Measurements from ENCODE around the gene TDRD9. TPM values are rescaled to one million over a fixed set of nuclear protein-coding genes. Genes with fewer than 3 reads are reported as not detected.

The TDRD9 gene
- total and polyA plus RNA-seq, 2 donors from 2014 or later: 1.6 to 6.6 TPM

DNA sequence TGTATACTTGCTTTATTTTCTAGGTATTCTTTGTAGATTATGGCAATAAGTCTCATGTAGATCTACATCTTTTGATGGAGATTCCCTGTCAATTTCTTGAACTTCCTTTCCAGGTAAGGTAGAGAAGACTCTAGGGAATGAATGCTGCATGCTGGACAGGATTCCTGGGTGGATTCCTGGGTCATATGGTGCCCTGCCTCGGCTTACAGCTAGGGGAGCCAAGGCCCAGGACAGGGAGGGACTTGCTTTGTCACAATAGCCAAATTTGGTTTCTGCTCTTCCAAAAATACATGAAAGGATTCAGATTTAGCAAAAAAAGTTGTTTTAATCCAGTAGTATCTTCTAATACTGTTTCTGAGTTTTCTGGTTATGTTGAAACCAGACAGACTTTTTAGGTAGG, 97.8 kb downstream of the TDRD9 start:
- no peak overlapping the region for H3K27ac ChIP-seq (ENCODE audit: low read depth in 2 of 2, low read length in 2 of 2)
- no peaks in the 10 kb centered on the region for H3K27me3 ChIP-seq (ENCODE audit: control insufficient read depth, insufficient read depth, low read length)
- FAIRE-seq (no peak), DNase-seq (no peak)
- no peak overlapping the region for H3K9ac ChIP-seq (ENCODE audit: low read length in 3 of 3)
- intact Hi-C loops (cut with DNase I): no loop called here
- TF ChIP-seq, protein P1, sequence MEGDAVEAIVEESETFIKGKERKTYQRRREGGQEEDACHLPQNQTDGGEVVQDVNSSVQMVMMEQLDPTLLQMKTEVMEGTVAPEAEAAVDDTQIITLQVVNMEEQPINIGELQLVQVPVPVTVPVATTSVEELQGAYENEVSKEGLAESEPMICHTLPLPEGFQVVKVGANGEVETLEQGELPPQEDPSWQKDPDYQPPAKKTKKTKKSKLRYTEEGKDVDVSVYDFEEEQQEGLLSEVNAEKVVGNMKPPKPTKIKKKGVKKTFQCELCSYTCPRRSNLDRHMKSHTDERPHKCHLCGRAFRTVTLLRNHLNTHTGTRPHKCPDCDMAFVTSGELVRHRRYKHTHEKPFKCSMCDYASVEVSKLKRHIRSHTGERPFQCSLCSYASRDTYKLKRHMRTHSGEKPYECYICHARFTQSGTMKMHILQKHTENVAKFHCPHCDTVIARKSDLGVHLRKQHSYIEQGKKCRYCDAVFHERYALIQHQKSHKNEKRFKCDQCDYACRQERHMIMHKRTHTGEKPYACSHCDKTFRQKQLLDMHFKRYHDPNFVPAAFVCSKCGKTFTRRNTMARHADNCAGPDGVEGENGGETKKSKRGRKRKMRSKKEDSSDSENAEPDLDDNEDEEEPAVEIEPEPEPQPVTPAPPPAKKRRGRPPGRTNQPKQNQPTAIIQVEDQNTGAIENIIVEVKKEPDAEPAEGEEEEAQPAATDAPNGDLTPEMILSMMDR (IDR thresholded peaks at IDR 0.05; ENCODE audit: borderline replicate concordance, extremely low read depth, insufficient read depth): no peak
- no peaks in the 10 kb centered on the region for H3K36me3 ChIP-seq (ENCODE audit: control insufficient read depth in 2 of 3, insufficient read depth in 3 of 3, low read length in 3 of 3)
- no peaks in the 10 kb centered on the region for H3K4me1 ChIP-seq (ENCODE audit: control insufficient read depth in 2 of 3, insufficient read depth in 2 of 3, low read depth in 1 of 3, low read length in 3 of 3)
- H3K4me3 ChIP-seq (ENCODE audit: low read length in 3 of 3): no peak overlapping the region
- no peaks in the 10 kb centered on the region for H3K9me3 ChIP-seq (ENCODE audit: control insufficient read depth in 2 of 3, insufficient read depth in 1 of 3, low read length in 3 of 3)

DNA sequence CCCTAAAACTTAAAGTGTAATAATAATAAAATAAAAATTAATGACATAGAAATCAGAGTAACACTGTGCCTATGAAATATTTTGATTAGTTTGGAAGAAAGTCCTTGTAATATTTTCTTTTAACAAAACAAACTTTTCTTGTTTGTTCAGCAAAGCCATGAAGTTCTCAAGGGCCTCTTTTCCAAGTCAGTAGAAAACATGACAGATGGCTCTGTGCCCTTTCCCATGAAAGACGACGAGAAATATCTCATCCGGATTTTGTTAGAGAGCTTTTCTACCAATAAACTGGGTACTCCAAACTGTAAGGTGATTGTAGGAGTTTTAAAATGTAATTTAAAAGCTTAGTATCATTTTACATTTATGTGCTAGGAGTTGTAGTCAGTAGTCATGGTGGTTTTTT, 102.7 kb downstream of the TDRD9 start:
- H3K36me3 ChIP-seq (ENCODE audit: control insufficient read depth in 2 of 3, insufficient read depth in 3 of 3, low read length in 3 of 3): no peaks in the 10 kb centered on the region
- no peaks in the 10 kb centered on the region for H3K9me3 ChIP-seq (ENCODE audit: control insufficient read depth in 2 of 3, insufficient read depth in 1 of 3, low read length in 3 of 3)
- DNase-seq: no peak
- no peaks in the 10 kb centered on the region for H3K27me3 ChIP-seq (ENCODE audit: control insufficient read depth, insufficient read depth, low read length)
- H3K9ac ChIP-seq (ENCODE audit: low read length in 3 of 3): no peak overlapping the region
- no peak overlapping the region for H3K27ac ChIP-seq (ENCODE audit: low read depth in 2 of 2, low read length in 2 of 2)
- no peak overlapping the region for H3K4me3 ChIP-seq (ENCODE audit: low read length in 3 of 3)
- no peaks in the 10 kb centered on the region for H3K4me1 ChIP-seq (ENCODE audit: control insufficient read depth in 2 of 3, insufficient read depth in 2 of 3, low read depth in 1 of 3, low read length in 3 of 3)
- TF ChIP-seq, protein P1 (IDR thresholded peaks at IDR 0.05; ENCODE audit: borderline replicate concordance, extremely low read depth, insufficient read depth): no peak
- FAIRE-seq: no peak
- intact Hi-C loops (cut with DNase I): no loop called here

DNA sequence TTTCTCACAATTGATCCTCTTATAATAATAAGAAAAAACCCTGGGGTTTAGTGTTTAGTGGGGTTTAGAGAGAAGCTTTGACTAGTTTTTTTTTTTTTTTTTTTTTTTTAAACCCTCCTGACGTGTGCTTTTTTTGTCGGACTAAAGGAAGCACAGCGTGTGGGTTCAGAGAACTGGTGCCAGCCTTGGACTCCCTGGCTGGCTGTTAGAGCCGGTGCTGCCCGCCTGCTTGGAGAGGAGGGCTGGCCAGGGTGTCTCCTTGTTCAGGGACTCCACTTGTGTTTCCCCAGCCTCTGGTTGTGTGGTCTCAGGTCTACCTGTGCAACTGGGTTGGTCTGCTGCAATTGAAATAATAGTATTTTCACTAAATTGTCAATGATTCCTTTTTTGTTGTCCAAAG, 103.1 kb downstream of the TDRD9 start:
- FAIRE-seq (no peak), DNase-seq (no peak)
- Histone ChIP-seq H3K9me3 (ENCODE audit: control insufficient read depth in 2 of 3, insufficient read depth in 1 of 3, low read length in 3 of 3) (no peaks in the 10 kb centered on the region), H3K4me1 (ENCODE audit: control insufficient read depth in 2 of 3, insufficient read depth in 2 of 3, low read depth in 1 of 3, low read length in 3 of 3) (no peaks in the 10 kb centered on the region), H3K36me3 (ENCODE audit: control insufficient read depth in 2 of 3, insufficient read depth in 3 of 3, low read length in 3 of 3) (no peaks in the 10 kb centered on the region), H3K4me3 (ENCODE audit: low read length in 3 of 3) (no peak overlapping the region), H3K9ac (ENCODE audit: low read length in 3 of 3) (no peak overlapping the region), H3K27ac (ENCODE audit: low read depth in 2 of 2, low read length in 2 of 2) (no peak overlapping the region), H3K27me3 (ENCODE audit: control insufficient read depth, insufficient read depth, low read length) (no peaks in the 10 kb centered on the region)
- TF ChIP-seq, protein P1 (IDR thresholded peaks at IDR 0.05; ENCODE audit: borderline replicate concordance, extremely low read depth, insufficient read depth): no peak
- intact Hi-C loops (cut with DNase I): no loop called here

DNA sequence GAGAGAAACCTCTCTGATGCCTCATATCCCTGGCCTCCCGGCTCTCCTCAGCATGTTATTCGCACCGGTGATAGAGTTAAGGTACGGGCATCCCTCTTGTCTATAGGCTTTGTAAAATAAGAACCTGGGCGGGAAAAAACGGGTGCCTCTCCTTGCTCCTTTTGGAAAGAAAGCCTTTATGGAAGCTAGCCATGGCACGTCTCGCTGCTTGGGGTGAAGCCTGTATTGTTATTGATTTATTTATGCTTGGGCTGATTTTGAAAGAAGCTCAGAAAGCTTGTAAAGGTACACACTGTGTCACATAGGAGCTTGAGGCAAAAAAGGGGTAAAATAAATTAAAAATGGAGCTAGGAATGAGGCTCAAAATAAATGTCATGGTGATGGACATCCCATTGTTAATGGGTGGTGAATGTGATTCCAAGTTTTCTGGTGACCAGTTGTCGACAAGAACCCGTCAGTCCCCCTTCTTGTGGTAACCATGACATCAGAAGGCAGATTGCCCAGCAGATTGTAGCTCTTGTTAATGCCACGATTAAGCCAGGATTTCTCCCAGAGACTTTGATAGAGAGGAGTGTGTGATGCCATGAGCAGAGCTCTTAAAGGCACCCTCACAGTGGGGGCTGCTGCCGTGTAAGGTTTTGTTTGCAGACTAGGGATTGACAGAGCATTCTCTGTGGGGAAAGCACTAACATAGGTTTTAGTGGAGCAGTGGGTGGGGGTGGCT, 106.9 kb downstream of the TDRD9 start:
- Histone ChIP-seq H3K9ac (ENCODE audit: low read length in 3 of 3) (no peak overlapping the region), H3K36me3 (ENCODE audit: control insufficient read depth in 2 of 3, insufficient read depth in 3 of 3, low read length in 3 of 3) (no peaks in the 10 kb centered on the region), H3K27me3 (ENCODE audit: control insufficient read depth, insufficient read depth, low read length) (no peaks in the 10 kb centered on the region), H3K4me3 (ENCODE audit: low read length in 3 of 3) (no peak overlapping the region), H3K9me3 (ENCODE audit: control insufficient read depth in 2 of 3, insufficient read depth in 1 of 3, low read length in 3 of 3) (no peaks in the 10 kb centered on the region), H3K27ac (ENCODE audit: low read depth in 2 of 2, low read length in 2 of 2) (no peak overlapping the region), H3K4me1 (ENCODE audit: control insufficient read depth in 2 of 3, insufficient read depth in 2 of 3, low read depth in 1 of 3, low read length in 3 of 3) (no peaks in the 10 kb centered on the region)
- TF ChIP-seq, protein P1 (IDR thresholded peaks at IDR 0.05; ENCODE audit: borderline replicate concordance, extremely low read depth, insufficient read depth): no peak
- FAIRE-seq (no peak), DNase-seq (no peak)
- intact Hi-C loops (cut with DNase I): no loop called here
